Body of pancreas (tissue), 4 donors: Measurements from ENCODE around the gene CHMP4B. TPM values are rescaled to one million over a fixed set of nuclear protein-coding genes. Genes with fewer than 3 reads are reported as not detected.

Source experiments
- ATAC-seq: fragments of 150-250 bp; one replicate; pipeline ENCODE4 v1.9.1; 2016
- DNase-seq, 4 donors: peaks; one replicate each; pipeline ENCODE4 v3.0.0-alpha.2; 2019
- H3K27ac ChIP-seq, 4 donors: fragments of 200-600 bp; sonication (generic); 1 replicate in 3 of 4; 2 replicates in 1 of 4; pipeline versions ENCODE4 v1.5.1 to v1.6.1; 2016 to 2019; ENCODE audit warnings: mild to moderate bottlenecking in 1 of 4, mixed read lengths in 1 of 4, moderate library complexity in 1 of 4
- H3K27me3 ChIP-seq, 2 donors: fragments of 200-600 bp; sonication (generic); one replicate each; pipeline ENCODE4 v1.6.0; 2016; ENCODE audit warnings: mild to moderate bottlenecking in 1 of 2
- H3K36me3 ChIP-seq, 2 donors: fragments of 200-600 bp; sonication (generic); replicated peaks in 1 of 2; 2 replicates each; pipeline ENCODE4 v1.5.1; 2016; ENCODE audit warnings: low read depth in 2 of 2; ENCODE audit not compliant: insufficient read depth in 1 of 2
- H3K4me1 ChIP-seq: fragments of 200-600 bp; sonication (generic); one replicate; pipeline ENCODE4 v1.6.0; 2016
- H3K4me3 ChIP-seq, 2 donors: fragments of 200-600 bp; sonication (generic); 1 replicate in 1 of 2; 2 replicates in 1 of 2; pipeline ENCODE4 v1.5.1; 2016 to 2019
- H3K9me3 ChIP-seq, 3 donors: fragments of 200-600 bp; sonication (generic); 1 replicate in 2 of 3; 2 replicates in 1 of 3; pipeline ENCODE4 v1.5.1; 2016
- POLR2A ChIP-seq, 3 donors: fragments of 450-650 bp; IDR thresholded peaks; one replicate each; pipeline ENCODE4 v1.6.1; 2016; ENCODE audit warnings: antibody characterized with exemption in 3 of 3, mild to moderate bottlenecking in 2 of 3
- WGBS, 2 donors: methylation state at CpG; one replicate each; pipeline ENCODE4 v1.1.5; 2017; 5-methylcytosine and 5-hydroxymethylcytosine counted together
- intact Hi-C: fragments of 100-400 bp; cut with DNase I; formaldehyde crosslinking; loops from one replicate; pipeline ENCODE4 v1.15.1; 2023
- total RNA-seq, 2 donors: library from RNA; depleted of rRNA; stranded (reverse); fragments of >200 nt; gene quantifications; one replicate each; pipeline ENCODE4 v1.1.0, GENCODE V29; 2016
- TF ChIP-seq, protein P1 (sequence below), 7 experiments: fragments of 450-650 bp in 4 of 7; fragments of 200-600 bp in 3 of 7; sonication (generic) in 3 of 7; IDR thresholded peaks; one replicate each; pipeline ENCODE4 v1.5.1; 2016 to 2019; ENCODE audit warnings: antibody characterized with exemption in 7 of 7

Gene CHMP4B
- total RNA-seq, 2 donors from 2014 or later = 24.1 to 43.3 TPM

DNA sequence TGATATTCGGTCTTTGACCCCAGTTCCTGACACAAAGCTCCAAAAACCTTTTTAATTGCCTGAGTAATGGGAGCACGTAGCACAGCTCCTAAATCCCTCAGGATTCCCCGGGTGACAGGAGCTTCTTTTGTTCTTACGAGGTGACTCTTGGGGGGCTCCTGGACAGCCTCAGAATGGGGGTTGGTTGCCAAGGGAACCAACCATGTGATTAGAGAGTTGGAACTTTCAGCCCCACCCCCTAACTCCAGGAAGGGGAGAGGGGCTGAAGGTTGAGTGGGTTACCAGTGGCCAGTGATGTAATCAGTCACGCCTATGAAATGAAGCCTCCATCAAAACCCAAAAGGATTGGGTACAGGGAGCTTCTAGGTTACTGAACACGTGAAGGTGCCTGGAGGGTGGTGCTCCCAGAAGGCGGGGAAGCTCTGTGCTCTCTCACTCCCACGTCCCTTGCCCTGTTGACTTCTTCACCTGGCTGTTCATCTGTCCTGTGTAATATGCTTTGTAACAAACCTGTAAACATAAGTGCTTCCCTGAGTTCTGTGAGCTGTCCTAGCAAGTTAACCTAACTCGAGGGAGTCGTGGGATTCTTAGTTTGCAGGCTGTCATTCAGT, 89.5 kb downstream of the CHMP4B start:
- Histone ChIP-seq H3K9me3 (no peaks in the 10 kb centered on the region), H3K36me3 (no peaks in the 10 kb centered on the region), H3K4me3 (no peak overlapping the region), H3K27me3 (no peaks in the 10 kb centered on the region), H3K4me1 (peaks cover 8% of the 10 kb centered on the region), H3K27ac (no peak overlapping the region)
- WGBS, 2 donors = 51 to 61% methylated on average over 10 of the region's 10 CpGs
- intact Hi-C loops = no loop called here
- ATAC-seq (no peak), DNase-seq (no peak)
- TF ChIP-seq POLR2A (IDR thresholded peaks at IDR 0.05) = no peak
- TF ChIP-seq, protein P1, sequence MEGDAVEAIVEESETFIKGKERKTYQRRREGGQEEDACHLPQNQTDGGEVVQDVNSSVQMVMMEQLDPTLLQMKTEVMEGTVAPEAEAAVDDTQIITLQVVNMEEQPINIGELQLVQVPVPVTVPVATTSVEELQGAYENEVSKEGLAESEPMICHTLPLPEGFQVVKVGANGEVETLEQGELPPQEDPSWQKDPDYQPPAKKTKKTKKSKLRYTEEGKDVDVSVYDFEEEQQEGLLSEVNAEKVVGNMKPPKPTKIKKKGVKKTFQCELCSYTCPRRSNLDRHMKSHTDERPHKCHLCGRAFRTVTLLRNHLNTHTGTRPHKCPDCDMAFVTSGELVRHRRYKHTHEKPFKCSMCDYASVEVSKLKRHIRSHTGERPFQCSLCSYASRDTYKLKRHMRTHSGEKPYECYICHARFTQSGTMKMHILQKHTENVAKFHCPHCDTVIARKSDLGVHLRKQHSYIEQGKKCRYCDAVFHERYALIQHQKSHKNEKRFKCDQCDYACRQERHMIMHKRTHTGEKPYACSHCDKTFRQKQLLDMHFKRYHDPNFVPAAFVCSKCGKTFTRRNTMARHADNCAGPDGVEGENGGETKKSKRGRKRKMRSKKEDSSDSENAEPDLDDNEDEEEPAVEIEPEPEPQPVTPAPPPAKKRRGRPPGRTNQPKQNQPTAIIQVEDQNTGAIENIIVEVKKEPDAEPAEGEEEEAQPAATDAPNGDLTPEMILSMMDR (IDR thresholded peaks at IDR 0.05) = no peak

DNA sequence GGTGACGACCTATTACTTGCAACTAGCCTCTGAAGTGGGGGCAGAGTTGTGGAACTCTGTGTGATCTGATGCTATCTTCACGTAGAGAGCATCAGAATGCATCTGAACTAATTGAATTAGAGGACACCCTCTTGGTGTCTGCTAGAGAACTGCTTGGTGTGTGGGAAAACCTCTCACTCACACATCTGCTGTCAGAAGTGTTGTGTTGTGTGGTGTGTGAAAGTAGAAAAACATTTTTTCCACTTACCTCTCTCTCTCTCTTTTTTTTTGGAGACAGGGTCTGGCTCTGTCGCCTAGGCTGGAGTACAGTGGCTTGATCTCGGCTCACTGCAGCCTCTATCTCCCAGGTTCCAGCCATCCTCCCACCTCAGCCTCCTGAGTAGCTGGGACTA, 90.0 kb downstream of the CHMP4B start:
- Histone ChIP-seq H3K4me1 (peaks cover 8% of the 10 kb centered on the region), H3K27ac (no peak overlapping the region), H3K4me3 (no peak overlapping the region), H3K9me3 (no peaks in the 10 kb centered on the region), H3K27me3 (no peaks in the 10 kb centered on the region), H3K36me3 (no peaks in the 10 kb centered on the region)
- intact Hi-C loops = no loop called here
- WGBS, 2 donors = 38 to 44% methylated on average over 4 of the region's 4 CpGs
- TF ChIP-seq POLR2A (IDR thresholded peaks at IDR 0.05) = no peak
- TF ChIP-seq, protein P1 (IDR thresholded peaks at IDR 0.05) = no peak
- peak; percentile 62 for ATAC-seq
- DNase-seq = peak in 2 of 4 donors; percentile 23 to 44

DNA sequence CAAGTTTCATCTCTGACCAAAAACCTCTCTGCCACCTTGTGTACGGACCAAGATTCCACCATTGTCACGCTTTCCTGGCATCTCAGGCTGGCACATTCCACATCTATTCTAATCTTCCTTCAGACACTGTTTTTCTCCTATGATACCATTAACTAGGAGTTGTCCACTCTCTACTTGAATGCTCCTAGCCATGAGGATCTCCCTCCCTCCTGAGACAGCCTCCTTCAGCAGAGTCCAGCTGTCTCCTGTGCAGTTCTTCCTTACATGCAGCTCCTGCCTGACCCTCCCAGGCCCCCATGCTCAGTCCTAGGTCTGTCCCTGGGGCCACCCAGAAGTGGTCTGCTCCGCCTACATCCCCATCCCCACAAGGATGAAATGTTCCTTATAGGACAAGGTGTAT, 90.9 kb downstream of the CHMP4B start:
- ATAC-seq (no peak), DNase-seq (no peak)
- peaks cover 8% of the 10 kb centered on the region for H3K4me1 ChIP-seq
- H3K4me3 ChIP-seq = no peak overlapping the region
- intact Hi-C loops = no loop called here
- H3K36me3 ChIP-seq = no peaks in the 10 kb centered on the region
- H3K27me3 ChIP-seq = no peaks in the 10 kb centered on the region
- H3K27ac ChIP-seq = no peak overlapping the region
- 95 to 97% methylated on average over 3 of the region's 3 CpGs for WGBS, 2 donors
- TF ChIP-seq POLR2A (IDR thresholded peaks at IDR 0.05) = no peak
- TF ChIP-seq, protein P1 (IDR thresholded peaks at IDR 0.05) = no peak
- H3K9me3 ChIP-seq = no peaks in the 10 kb centered on the region

Other genes with a start within 250 kb of the CHMP4B start
- gene C20orf144, start 149.0 kb upstream of the CHMP4B start, total RNA-seq = under 1 TPM in 1 of 2 donors, not detected in 1; 0.66 TPM
- 1 to 10 TPM; 4.0 to 4.9 TPM for gene ACTL10, start 144.4 kb upstream of the CHMP4B start, total RNA-seq
- gene NECAB3, start 136.9 kb upstream of the CHMP4B start, total RNA-seq = 10 to 100 TPM; 41.8 to 92.3 TPM
- gene E2F1, start 125.0 kb upstream of the CHMP4B start, total RNA-seq = under 1 TPM in 1 of 2 donors, not detected in 1; 0.66 TPM
- 1 to 10 TPM; 3.3 to 5.2 TPM for gene PXMP4, start 91.0 kb upstream of the CHMP4B start, total RNA-seq
- under 1 TPM; 0.33 to 0.78 TPM for gene ZNF341, start 79.4 kb upstream of the CHMP4B start, total RNA-seq
- 10 to 100 TPM; 37.9 to 49.3 TPM for gene RALY, start 182.6 kb downstream of the CHMP4B start, total RNA-seq